ENCODE measurements around the gene DLG2. TPM values are rescaled to one million over a fixed set of nuclear protein-coding genes. Genes with fewer than 3 reads are reported as not detected.

DLG2 gene
- total RNA-seq, 1 experiment from 2014 or later, result 0.72 TPM

DNA sequence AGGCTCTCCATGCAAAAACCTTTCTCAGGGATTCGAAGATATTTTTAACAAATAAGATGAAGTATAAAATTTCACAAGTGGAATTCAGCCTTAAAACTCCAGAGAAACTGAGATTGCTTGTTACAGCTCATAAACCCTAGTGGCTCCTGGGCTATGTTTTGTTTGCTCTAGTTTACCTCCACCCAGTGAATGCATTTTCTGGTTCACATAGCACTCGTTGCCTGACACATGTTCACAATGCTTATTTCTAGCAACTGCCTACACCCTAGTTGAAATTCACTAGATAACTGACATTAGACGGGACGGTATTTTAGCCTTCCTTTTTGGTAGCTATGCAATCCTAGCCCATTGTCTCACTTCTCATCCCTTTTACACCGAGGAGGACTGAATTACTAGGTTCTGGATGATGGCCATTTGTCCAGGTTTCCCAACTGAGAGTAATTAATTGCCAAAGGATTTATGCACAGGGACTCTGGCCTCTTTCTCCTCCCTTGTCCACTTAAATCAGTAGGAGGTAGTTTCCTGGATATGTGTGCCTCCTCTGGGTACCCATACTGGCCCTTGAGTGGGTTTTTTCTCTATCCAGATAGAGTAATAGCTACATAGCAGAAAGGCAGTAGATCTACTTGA, 951.6 kb downstream of the DLG2 start:
- no peak for DNase-seq (ENCODE audit: low spot score)

DNA sequence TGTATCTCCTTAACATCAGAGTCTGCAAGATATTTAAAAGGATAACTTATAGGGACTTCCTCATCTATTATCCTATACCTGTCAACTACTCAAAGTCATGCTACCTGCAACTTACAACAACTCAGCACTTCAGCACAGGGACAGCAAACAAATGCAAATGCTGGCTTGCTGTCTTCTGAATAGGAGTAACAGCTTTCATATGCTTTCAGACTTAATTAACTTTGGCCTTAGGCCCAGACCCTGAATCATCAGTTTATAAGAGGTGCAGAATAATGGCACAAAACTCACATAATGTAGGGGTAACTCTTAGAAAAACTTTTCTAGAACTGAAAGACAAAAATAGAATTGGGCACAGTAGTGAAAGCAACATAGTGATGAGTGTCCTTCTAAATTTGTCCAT, 953.4 kb downstream of the DLG2 start:
- DNase-seq (ENCODE audit: low spot score), result peak; percentile 35

DNA sequence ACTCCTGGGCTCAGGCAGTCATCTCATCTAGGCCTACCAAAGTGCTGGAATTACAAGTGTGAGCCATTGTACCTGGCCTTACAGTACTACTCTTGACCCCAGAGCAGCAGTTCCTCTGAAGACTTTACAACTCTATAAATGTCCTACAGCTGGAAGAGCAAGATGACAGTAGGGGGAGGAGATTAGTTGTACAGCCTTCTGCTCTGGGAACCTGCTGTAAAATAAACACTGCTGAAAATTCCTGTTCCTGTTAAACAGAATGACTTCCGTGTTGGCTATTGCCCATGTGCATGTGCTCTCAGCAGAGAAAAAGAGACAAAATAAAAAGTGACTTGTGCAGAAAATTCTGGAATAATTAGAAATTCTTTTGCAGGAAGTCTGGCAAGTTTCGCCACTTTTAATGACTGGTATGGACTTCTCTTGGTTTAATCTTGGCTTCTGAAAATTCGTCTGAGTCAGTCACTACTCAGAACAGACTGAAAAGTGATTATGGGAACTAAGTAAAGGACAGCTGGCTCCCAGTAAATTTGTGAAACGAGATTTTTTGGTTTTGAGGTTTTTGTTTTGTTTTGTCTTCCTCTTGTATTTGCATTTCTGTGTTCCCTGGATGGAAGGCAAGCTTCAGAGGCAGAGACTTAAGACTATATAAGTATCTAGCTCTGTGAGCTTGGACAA, 955.7 kb downstream of the DLG2 start:
- DNase-seq (ENCODE audit: low spot score), result no peak

- DNase-seq (ENCODE audit: low spot score), result no peak
These were observed 963.4 kb downstream of the DLG2 start for GRCh38 chr11:84663731-84664130.

- no peak for DNase-seq (ENCODE audit: low spot score)
These were observed 966.7 kb downstream of the DLG2 start for GRCh38 chr11:84660257-84660977.

GRCh38 chr11:84655712-84656111, 971.4 kb downstream of the DLG2 start:
- no peak for DNase-seq (ENCODE audit: low spot score)

DNA sequence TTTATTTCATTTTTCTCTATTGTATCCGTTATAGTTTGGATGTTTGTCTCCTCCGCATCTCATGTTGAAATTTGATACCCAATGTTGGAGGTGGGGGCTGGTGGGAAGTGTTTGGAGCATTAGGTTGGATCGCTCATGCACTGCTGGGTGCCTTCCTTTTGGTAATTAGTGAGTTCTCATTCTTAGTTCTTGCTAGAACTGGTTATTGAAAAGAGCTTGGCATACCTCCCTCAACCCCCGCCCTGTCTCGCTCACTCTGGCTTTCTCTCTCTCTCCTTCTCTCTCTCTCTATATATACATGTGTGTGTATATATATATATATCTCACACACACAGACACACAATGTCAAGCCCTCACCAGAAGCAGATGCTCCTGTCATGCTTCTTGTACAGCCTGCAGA, 978.7 kb downstream of the DLG2 start:
- DNase-seq (ENCODE audit: low spot score), result no peak

DNA sequence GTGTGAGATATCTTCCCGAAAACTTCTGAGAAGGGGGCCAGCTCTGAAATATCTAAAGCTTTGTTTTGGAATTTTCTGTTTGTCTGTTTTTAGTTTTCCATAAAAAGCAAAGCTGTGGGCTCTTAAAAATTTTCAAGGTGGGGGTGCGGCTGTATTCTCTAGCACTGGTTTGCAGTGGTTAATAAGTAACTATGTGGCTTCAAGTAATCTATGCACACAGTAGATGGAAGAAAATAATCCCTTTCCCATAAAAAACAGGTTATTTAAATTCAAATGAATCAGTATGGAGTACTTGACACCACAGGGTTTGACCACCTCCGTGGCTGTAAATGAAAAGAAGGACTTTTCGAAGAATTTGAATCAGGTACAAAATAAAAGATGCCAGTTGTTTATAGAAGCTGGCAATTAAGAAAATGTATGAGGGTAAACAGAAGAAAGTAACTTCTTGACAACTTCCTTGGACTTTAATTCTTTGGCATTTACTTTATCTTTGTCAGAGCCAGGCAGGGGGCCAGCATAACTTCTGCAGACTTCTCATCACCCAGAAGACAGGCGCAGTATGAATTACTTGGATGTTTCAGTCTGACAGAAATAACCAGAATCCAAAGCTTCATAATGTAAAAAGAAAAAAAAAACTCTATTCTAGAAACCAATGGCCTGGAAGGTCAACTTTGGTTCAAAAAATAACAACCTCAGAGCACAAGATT, 981.0 kb downstream of the DLG2 start:
- no peak for DNase-seq (ENCODE audit: low spot score)

DNA sequence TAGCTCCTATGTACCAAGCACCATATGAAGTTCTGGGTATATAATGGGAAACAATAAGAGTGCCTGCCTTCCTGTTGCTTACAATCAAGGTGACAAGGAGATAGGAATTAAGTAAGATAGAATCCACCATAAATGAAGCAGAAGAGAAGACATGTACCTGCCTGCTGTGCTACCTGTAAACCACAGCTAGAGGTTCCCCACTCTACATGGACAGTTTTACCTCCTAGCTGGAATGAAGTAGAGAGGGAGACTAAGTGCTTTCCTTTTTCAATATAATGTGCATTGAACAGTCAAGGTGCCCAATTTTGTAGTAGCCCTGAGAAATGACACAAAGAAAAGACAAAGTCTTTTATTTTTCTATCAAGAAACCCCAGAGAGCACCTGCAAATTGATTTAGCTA, 984.6 kb downstream of the DLG2 start:
- DNase-seq (ENCODE audit: low spot score), result no peak

DNA sequence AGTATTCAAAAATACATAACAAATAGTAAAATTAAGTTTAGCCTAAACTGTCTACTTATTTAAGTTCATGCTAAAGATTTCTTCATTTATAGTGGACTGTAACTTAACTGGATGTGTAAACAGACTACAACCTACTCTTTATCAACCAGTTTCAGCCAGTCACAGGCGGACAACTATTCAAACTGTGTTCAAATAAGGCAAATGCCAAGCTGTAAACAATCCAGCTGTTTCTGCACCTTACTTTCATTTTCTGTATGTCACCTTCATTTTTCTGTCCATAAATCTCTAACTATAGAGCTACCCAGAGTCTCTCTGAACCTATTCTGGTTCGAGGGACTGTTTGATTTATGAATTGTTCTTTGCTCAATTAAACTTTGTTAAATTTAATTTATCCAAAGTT, 992.8 kb downstream of the DLG2 start:
- DNase-seq (ENCODE audit: low spot score), result no peak

- no peak for DNase-seq (ENCODE audit: low spot score)
These were observed 998.1 kb downstream of the DLG2 start for GRCh38 chr11:84628871-84629620.

GRCh38 chr11:84626256-84626655, 1000.9 kb downstream of the DLG2 start:
- DNase-seq (ENCODE audit: low spot score), result no peak

DNA sequence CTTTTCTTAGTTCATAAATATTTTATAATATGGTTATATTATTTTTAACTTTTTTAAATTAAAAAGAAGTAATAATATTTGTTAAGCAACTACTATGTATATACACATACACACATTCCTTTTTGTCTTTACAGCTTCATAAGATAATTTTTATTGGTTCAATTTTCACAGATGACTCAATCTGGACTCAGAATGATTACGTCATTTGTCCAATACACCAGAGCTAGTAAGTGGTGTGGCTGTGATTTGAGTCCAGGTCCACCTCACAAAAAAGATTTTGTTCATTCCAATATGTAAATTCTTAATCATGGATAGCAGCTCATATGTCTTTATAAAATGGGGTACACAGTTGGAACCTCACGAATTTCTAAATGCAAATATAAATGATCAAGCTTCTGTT, 1014.5 kb downstream of the DLG2 start:
- no peak for DNase-seq (ENCODE audit: low spot score)

DNA sequence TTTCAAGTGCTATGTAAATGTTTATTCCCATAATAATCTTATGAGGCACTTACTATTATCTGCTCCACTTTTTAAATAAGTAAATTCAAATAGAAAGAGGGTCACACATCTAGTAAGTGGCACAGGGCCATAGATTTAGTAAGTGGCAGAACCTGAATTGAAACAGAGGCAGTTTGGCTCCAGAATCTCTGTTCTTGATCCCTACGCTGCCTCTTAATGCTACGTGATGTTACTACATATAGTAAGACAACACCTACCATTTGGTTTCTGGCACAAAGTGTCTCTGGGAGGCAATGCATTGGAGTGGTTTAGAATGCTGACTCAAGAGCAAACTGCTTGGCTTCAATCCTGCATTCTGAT, 1018.3 kb downstream of the DLG2 start:
- DNase-seq (ENCODE audit: low spot score), result no peak

DNA sequence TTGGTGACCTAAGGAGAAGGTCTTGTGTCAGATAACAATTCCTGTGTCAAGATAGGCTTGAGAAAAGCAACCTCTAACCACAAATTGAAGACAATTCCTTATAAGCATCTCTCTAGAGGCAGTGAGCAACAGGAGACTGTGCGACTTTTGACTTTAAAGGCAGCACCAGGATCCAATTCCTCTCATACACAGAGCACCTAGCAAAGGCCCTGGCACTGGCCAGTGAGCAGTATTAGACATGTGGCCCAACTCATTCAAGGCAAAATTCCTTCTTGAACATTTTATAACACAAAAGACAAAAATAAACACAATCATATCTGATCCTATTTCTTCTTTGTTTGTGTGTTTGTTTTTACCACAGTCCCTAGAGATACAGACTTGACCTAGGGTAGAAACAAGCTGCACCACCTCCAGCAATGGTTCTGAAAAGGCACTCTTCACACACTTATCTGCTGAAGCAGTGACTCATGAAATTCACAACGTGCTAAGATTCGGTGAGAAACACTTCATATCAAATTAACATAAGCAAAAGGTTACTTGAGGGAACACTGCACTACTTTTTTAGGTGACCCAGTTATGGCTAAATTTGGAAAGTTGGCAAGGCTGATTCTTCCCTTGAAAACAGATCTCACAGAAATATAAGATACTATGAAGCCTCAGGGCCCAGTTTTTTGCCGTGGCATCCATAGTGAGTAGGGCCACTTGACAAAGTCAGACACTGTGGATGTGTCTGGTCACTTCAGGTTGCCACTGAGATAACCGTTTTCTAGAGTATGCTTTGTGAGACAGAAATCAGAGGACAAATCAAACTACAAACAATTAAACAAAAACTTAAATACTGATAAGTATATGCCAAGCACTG, 1018.9 kb downstream of the DLG2 start:
- no peak for DNase-seq (ENCODE audit: low spot score)

- no peak for DNase-seq (ENCODE audit: low spot score)
These were observed 1032.5 kb downstream of the DLG2 start for GRCh38 chr11:84594602-84595001.

DNA sequence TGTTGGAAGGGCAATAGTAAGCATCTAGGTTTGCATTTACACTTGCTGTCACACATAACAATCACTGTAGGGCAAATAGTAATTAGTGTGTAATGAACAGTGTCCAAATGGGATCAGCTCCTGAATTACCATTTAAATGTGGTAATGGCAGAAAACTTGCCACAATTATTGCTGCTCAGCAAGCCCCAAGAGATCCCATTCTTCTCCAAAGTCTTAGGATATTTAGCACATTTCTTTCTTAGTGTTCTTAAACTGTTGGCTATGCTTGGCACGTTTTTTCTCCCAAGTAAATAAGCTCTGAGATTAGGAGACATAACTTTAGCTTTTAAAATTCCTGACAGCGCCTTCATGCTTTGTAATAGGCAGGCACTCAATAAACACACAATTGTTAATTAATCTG, 1037.0 kb downstream of the DLG2 start:
- DNase-seq (ENCODE audit: low spot score), result no peak

DNA sequence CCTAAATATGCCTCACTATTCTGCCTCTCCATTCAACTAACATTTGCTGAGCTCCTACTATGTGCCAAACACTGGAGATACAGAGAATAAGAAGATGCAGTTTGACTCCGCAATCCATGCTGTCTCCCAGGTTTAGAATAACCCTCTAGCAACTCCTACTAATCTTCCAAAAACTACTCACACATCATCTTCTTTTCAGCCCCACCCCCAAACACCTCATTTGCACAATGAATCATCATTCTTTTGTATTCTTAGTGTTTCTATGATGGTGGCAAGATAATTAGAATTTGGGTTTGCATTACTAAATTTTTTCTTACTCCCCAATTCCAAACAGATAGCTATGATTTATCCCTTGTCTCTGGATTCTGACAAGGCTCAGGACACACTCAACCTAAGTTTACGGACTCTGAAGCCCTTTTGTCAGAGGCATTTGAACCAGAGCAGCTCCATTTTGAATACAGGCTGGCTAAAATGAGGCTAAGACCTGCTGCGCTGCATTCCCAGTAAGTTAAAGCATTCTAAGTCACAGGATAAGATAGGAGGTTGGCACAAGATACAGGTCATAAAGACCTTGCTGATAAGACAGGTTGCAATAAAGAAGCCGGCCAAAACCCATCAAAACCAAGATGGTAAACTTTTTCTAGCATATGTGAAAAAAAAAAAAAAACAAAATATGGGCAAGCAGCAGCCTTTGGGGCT, 1038.9 kb downstream of the DLG2 start:
- no peak for DNase-seq (ENCODE audit: low spot score)

DNA sequence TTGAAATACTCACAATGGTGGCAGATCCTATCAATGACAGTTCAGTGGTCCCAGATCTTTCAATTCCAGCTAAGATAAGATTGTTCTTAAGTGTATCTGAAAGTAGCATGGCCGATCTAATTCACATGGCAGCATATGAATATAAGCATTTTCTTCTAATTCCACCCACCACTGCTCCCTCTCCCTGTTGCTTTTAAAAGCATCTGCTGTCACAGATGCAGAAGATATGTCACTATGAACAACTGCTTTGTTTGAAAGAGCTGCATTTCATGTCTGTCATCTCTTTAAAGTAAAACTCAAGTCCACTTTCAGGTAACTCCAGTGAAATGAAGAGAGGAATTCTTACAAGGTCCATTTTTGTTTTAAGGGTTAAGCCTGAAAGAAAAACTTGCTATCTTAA, 1044.0 kb downstream of the DLG2 start:
- no peak for DNase-seq (ENCODE audit: low spot score)

DNA sequence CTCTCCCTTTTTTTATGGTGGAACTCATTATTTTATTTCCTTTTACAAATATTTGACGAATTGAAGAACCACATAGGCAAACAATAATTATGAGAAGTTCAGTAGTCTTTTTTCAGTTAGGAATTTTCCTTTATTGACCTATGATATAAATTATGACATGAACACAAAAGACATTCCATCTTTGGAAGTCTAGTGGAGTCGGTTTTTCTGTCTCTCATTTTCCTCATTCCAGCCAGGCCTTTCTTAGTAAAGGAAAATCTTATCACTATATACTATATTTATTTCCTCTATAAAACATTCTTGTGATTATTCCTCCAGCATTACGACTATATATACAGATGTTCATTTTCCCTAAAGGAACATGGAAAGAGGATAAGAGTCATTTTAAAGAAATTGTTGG, 1046.1 kb downstream of the DLG2 start:
- DNase-seq (ENCODE audit: low spot score), result no peak

All from A172 (cell line).